GM23248 (cell line): ENCODE measurements around the gene PRCC. TPM values are rescaled to one million over a fixed set of nuclear protein-coding genes. Genes with fewer than 3 reads are reported as not detected.

Experiments used
- DNase-seq: peaks from one replicate; pipeline ENCODE4 v3.0.0-alpha.2; 2015
- H2AFZ ChIP-seq: fragments of 200-600 bp; sonication (generic); 2 replicates; pipeline ENCODE4 v1.6.1; 2016; ENCODE audit warnings: antibody characterized with exemption
- H3F3A ChIP-seq: fragments of 200-600 bp; sonication (generic); 2 replicates; pipeline ENCODE4 v1.6.1; 2016; ENCODE audit warnings: mild to moderate bottlenecking, antibody characterized with exemption, mixed run types; ENCODE audit not compliant: insufficient read depth
- H3K27ac ChIP-seq: fragments of 200-600 bp; sonication (generic); 2 replicates; pipeline ENCODE4 v1.5.1; 2016; ENCODE audit warnings: mild to moderate bottlenecking
- H3K27me3 ChIP-seq: fragments of 200-600 bp; sonication (generic); replicated peaks from 2 replicates; pipeline ENCODE4 v1.6.1; 2016; ENCODE audit warnings: mild to moderate bottlenecking; ENCODE audit not compliant: insufficient read depth
- H3K36me3 ChIP-seq: fragments of 200-600 bp; sonication (generic); 2 replicates; pipeline ENCODE4 v1.6.1; 2016; ENCODE audit warnings: low read depth, mild to moderate bottlenecking
- H3K4me1 ChIP-seq: fragments of 200-600 bp; sonication (generic); 2 replicates; pipeline ENCODE4 v1.6.1; 2016; ENCODE audit warnings: mild to moderate bottlenecking; ENCODE audit not compliant: insufficient read depth
- H3K4me2 ChIP-seq: fragments of 200-600 bp; sonication (generic); one replicate; pipeline ENCODE4 v1.6.1; 2016; ENCODE audit warnings: mild to moderate bottlenecking; ENCODE audit not compliant: unreplicated experiment
- H3K4me3 ChIP-seq: fragments of 200-600 bp; sonication (generic); 2 replicates; pipeline ENCODE4 v1.5.1; 2016; ENCODE audit warnings: mild to moderate bottlenecking
- H3K79me2 ChIP-seq: fragments of 200-600 bp; sonication (generic); 2 replicates; pipeline ENCODE4 v1.6.1; 2016; ENCODE audit warnings: mild to moderate bottlenecking; ENCODE audit not compliant: insufficient read depth
- H3K9ac ChIP-seq: fragments of 200-600 bp; sonication (generic); 2 replicates; pipeline ENCODE4 v1.6.1; 2016; ENCODE audit warnings: mild to moderate bottlenecking
- H3K9me2 ChIP-seq: fragments of 200-600 bp; sonication (generic); 2 replicates; pipeline ENCODE4 v1.6.1; 2016; ENCODE audit warnings: mixed run types, mild to moderate bottlenecking, moderate library complexity; ENCODE audit not compliant: insufficient read depth
- H3K9me3 ChIP-seq: fragments of 200-600 bp; sonication (generic); one replicate; pipeline ENCODE4 v1.6.1; 2017; ENCODE audit warnings: low read depth
- H4K20me1 ChIP-seq: fragments of 200-600 bp; sonication (generic); 2 replicates; pipeline ENCODE4 v1.6.0; 2016; ENCODE audit not compliant: insufficient read depth
- EZH2 ChIP-seq: fragments of 200-600 bp; sonication (generic); IDR thresholded peaks from 2 replicates; pipeline ENCODE4 v1.6.1; 2018; ENCODE audit warnings: antibody characterized with exemption, mild to moderate bottlenecking; ENCODE audit not compliant: insufficient read depth, poor library complexity, severe bottlenecking
- EZH2phosphoT487 ChIP-seq: fragments of 200-600 bp; sonication (generic); IDR thresholded peaks from 2 replicates; pipeline ENCODE4 v1.6.1; 2018; ENCODE audit warnings: antibody characterized with exemption, moderate library complexity, mild to moderate bottlenecking, low read depth; ENCODE audit not compliant: insufficient read depth
- WGBS, 2 experiments: methylation state at CpG; one replicate each; pipeline ENCODE4 v1.1.6; 2015 to 2017; ENCODE audit warnings: low lambda C conversion rate in 2 of 2, low coverage in 1 of 2; ENCODE audit errors: missing lambda C conversion rate in 2 of 2; 5-methylcytosine and 5-hydroxymethylcytosine counted together
- in situ Hi-C: fragments of 300-500 bp; cut with MboI; formaldehyde crosslinking; loops from 2 replicates; pipeline ENCODE4 v1.15.0; 2020
- polyA plus RNA-seq: library from polyadenylated mRNA; unstranded; fragments of >200 nt; fragmentation: Nextera tagmentation; extraction: Ambion mirVana; gene quantifications from 2 replicates; pipeline ENCODE4 v1.2.1, GENCODE V29; 2016
- total RNA-seq: library from RNA; depleted of rRNA; stranded (reverse); fragments of >200 nt; shearing (Covaris generic); gene quantifications from 2 replicates; pipeline ENCODE4 v1.2.3, GENCODE V29; 2014

PRCC gene
- total and polyA plus RNA-seq, 2 experiments from 2014 or later, result 32.4 to 57.0 TPM

DNA sequence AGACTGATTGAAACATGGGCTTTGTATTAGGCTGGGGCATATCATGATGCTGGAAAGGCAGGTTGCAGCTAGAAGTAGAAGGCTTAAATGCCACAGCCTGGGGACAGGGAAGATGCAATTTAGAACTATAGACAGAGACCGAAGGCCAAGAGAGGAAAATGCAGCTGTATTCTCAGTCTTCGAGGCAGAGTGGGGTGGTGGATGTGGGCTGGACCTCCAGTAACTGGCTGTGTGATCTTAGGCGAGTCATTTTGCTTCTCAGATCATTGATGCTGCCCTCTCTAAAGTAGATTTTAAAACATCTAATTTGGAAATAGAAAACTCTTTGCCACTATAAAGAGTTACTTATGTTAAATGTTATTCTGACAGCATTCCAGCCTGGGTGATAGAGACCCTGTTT, 67.0 kb downstream of the PRCC start:
- TF ChIP-seq EZH2 (no peak), EZH2phosphoT487 (no peak)
- Histone ChIP-seq H3K4me3 (no peak overlapping the region), H2AFZ (no peak overlapping the region), H3K9me2 (no peaks in the 10 kb centered on the region), H3K36me3 (no peaks in the 10 kb centered on the region), H3K79me2 (no peaks in the 10 kb centered on the region), H3K9ac (no peak overlapping the region), H3K9me3 (no peaks in the 10 kb centered on the region), H3K27me3 (peaks cover 18% of the 10 kb centered on the region; the same call in 1 of the 2 replicates), H3K4me1 (no peaks in the 10 kb centered on the region), H3K27ac (no peak overlapping the region), H3K4me2 (no peak overlapping the region), H3F3A (no peaks in the 10 kb centered on the region), H4K20me1 (no peaks in the 10 kb centered on the region)
- in situ Hi-C loops, result no loop called here
- 49% methylated on average over 3 of the region's 3 CpGs for WGBS, 2 experiments
- DNase-seq, result no peak

DNA sequence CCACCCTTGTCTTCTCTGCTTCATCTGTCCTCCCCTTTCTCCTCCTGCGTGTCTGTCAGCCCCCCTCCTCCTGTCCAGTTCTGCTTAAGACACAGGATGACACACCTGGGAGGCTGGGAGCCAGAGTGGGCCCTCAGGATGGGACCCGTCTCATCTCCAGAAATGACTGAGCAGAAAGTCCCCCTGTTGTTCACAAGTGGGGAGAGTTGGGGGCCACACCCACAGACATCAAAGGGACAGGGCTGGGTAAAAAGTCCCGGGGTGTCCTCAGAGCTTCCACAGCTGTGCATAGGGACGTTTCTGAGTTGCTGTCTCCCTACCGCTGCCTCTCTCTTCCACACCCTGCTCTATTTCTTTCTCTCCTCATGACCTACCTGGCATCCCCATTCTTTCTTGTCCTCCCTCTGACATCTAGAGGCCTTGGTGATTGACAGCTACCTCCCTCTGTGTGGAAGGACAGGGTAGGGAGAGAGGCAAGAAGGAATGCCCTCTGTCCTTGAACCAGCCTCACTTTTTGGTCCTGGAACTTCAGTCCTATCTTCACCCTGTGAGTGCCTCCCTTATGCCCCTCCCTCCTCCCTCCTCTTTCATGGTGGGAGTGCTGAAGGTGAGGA, 68.8 kb downstream of the PRCC start:
- no peaks in the 10 kb centered on the region for H3K36me3 ChIP-seq
- no peak overlapping the region for H3K27ac ChIP-seq
- H3K4me1 ChIP-seq, result no peaks in the 10 kb centered on the region
- no peaks in the 10 kb centered on the region for H3K9me2 ChIP-seq
- no peak overlapping the region for H3K9ac ChIP-seq
- no peaks in the 10 kb centered on the region for H4K20me1 ChIP-seq
- H3K9me3 ChIP-seq, result no peaks in the 10 kb centered on the region
- TF ChIP-seq EZH2phosphoT487 (no peak), EZH2 (no peak)
- no peak overlapping the region for H2AFZ ChIP-seq
- H3K27me3 ChIP-seq, result peaks cover 16% of the 10 kb centered on the region; the same call in 1 of the 2 replicates
- 48 to 52% methylated on average over 5 of the region's 5 CpGs for WGBS, 2 experiments
- H3K4me2 ChIP-seq, result no peak overlapping the region
- no peak overlapping the region for H3K4me3 ChIP-seq
- no peak for DNase-seq
- in situ Hi-C loops, result no loop called here
- no peaks in the 10 kb centered on the region for H3F3A ChIP-seq
- H3K79me2 ChIP-seq, result no peaks in the 10 kb centered on the region

DNA sequence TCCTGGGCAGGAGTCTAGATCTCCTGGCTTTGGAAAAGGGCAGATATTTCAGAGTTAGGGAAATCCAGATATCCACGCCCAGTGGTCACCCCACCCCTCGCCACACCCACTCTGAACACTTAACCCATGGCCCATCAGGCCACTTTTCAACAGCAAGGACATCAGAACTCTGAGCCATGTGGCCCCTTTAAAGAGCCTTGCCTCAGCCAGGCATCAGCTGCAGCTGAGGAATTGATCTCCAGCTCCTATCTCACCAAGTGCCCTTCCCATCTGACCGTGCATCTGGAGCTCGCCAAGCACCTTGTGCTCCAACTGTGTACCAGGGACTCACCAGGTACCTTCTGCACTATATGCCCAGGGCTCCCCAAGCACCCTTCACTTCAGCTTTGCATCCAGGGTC, 69.6 kb downstream of the PRCC start:
- Histone ChIP-seq H3K9me2 (no peaks in the 10 kb centered on the region), H4K20me1 (no peaks in the 10 kb centered on the region), H3K9me3 (no peaks in the 10 kb centered on the region), H3K9ac (no peak overlapping the region), H3K36me3 (no peaks in the 10 kb centered on the region), H3K27ac (no peak overlapping the region), H3K4me1 (no peaks in the 10 kb centered on the region), H2AFZ (no peak overlapping the region), H3K27me3 (peaks cover 13% of the 10 kb centered on the region; the same call in 1 of the 2 replicates), H3F3A (no peaks in the 10 kb centered on the region), H3K4me2 (no peak overlapping the region), H3K79me2 (no peaks in the 10 kb centered on the region), H3K4me3 (no peak overlapping the region)
- no peak for TF ChIP-seq EZH2phosphoT487
- no peak for TF ChIP-seq EZH2
- in situ Hi-C loops, result no loop called here
- DNase-seq, result no peak
- 60 to 69% methylated on average over 4 of the region's 4 CpGs for WGBS, 2 experiments

DNA sequence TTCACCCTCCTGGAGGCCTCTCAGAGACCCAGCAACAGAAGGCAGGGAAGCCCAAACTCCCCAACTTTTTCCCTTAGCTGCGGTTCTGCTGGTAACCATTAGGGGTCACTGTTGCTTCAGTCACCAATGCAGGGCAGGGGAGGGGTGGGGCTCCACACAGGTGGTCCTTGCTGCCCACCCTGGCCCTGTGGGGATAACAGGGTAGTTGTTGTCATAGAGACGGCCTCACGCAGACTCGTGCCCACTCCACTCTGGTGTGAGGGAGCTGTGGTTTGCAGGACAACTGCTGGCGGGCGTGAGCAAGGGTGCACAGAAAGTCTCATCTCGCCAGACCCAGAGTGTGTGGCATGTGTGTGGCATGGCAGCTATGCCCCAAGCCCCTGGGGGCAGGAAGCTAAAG, 71.6 kb downstream of the PRCC start:
- Histone ChIP-seq H3K4me2 (no peak overlapping the region), H4K20me1 (no peaks in the 10 kb centered on the region), H3K4me3 (no peak overlapping the region), H3F3A (no peaks in the 10 kb centered on the region), H2AFZ (no peak overlapping the region), H3K36me3 (no peaks in the 10 kb centered on the region), H3K9me3 (no peaks in the 10 kb centered on the region), H3K27ac (no peak overlapping the region), H3K27me3 (peaks cover 18% of the 10 kb centered on the region; the same call in 1 of the 2 replicates), H3K4me1 (no peaks in the 10 kb centered on the region), H3K9me2 (no peaks in the 10 kb centered on the region), H3K79me2 (no peaks in the 10 kb centered on the region), H3K9ac (no peak overlapping the region)
- in situ Hi-C loops, result no loop called here
- WGBS, 2 experiments, result 18 to 19% methylated on average over 7 of the region's 7 CpGs
- no peak for TF ChIP-seq EZH2
- no peak for TF ChIP-seq EZH2phosphoT487
- peak; percentile 34 for DNase-seq
